ENCODE results near the gene SPTLC1.
"Not testable (repeated sequence)": the region's sequence is repeated elsewhere in the genome, so short reads cannot be mapped to it uniquely, and the experiment has no call there.

SPTLC1 gene

DNA sequence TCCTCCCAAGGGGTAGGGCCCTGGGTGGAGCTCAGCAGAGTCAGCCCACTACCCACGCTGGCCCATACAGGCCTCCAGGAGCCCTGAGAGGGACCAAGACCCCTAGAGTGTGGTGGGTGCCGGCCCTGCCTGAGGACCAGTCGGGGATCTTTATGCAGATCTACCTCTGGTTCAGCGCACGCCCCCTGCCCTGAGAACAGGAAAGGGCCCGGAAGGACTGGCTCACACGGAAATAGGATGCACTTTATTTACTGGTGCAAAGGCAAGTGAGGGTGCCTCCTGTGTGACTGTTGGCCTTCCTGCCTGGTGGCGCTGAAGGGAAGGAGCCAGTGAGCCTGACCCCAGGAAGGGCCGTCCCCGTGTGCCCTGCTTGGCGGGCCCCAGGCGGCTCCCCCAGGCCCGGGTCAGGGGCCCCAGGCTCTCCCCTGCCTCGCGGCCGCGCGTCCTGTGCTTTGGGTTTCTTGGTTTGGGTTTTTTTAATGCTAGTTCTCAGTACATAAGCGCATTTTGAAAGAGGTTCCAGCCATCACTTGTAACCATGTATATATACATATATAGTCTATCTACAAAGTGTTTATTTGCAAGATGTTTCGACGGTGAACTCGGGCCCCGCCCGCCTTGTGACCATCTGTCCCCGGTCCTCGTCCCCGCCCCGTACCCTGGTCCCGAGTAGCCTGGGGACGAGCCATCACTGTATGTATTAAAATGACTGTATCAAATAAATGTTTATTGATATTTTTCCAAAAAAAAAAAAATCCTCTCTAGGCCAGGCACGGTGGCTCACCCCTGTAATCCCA lies 88.8 kb downstream of the SPTLC1 start:
- no peak for DNase-seq

GRCh38 chr9:92021785-92022541 lies 93.2 kb downstream of the SPTLC1 start:
- DNase-seq: not testable (repeated sequence)

GRCh38 chr9:92019658-92020057 lies 95.6 kb downstream of the SPTLC1 start:
- DNase-seq: no peak

DNA sequence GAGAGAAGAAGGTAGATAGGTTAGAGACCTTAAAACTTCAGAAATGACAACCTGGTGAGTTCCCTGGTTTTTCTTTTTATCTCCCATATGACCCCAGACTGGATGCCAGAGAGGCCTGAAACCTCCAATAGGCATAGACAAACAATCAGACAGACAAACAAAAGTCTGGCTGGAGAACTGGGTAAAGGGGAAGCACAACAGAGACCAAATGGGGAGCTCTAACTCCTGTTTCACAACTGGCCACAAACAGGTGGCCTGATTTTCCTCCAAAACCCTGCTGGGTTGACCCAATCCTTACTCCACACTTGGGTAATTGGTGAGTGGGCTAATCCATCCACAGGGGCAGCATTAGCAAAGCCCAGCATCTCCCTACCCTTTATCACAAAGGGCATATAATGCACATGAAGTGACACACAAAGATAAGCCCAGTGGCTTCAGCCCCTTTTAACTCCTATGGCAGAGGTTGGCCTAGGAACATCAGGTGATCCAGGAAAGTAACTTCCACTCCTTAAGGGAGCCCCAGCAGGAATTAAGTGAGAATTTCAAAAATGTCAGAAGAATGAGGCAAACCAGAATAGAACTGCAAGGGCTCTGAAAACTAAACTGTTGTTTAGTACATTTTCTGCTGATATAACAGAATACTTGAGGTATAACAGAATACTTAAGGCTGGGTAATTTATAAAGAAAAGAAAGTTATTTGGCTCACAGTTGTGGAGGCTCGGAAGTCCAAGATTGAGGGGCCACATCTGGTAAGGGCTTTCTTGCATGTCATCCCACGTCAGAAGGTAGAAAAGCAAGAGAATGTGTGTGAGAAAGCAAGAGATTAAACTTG lies 104.3 kb downstream of the SPTLC1 start:
- no peak for DNase-seq

DNA sequence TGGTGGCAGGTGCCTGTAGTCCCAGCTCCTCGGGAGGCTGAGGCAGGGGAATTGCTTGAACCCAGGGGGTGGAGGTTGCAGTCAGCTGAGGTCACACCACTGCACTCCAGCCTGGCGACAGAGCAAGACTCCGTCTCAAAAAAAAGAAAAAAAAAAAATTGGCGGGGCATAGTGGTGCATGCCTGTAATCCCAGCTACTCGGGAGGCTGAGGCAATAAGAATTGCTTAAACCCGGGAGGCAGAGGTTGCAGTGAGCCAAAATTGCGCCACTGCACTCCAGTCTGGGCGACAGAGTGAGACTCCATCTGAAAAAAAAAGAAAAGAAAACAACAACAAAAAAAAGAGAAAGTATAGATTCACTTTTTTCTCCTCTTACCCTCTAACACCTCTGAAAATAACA lies 105.0 kb downstream of the SPTLC1 start:
- not testable (repeated sequence) for DNase-seq

GRCh38 chr9:92008041-92008440 lies 107.2 kb downstream of the SPTLC1 start:
- DNase-seq: no peak

GRCh38 chr9:92004045-92004392 lies 111.2 kb downstream of the SPTLC1 start:
- no peak for DNase-seq

DNA sequence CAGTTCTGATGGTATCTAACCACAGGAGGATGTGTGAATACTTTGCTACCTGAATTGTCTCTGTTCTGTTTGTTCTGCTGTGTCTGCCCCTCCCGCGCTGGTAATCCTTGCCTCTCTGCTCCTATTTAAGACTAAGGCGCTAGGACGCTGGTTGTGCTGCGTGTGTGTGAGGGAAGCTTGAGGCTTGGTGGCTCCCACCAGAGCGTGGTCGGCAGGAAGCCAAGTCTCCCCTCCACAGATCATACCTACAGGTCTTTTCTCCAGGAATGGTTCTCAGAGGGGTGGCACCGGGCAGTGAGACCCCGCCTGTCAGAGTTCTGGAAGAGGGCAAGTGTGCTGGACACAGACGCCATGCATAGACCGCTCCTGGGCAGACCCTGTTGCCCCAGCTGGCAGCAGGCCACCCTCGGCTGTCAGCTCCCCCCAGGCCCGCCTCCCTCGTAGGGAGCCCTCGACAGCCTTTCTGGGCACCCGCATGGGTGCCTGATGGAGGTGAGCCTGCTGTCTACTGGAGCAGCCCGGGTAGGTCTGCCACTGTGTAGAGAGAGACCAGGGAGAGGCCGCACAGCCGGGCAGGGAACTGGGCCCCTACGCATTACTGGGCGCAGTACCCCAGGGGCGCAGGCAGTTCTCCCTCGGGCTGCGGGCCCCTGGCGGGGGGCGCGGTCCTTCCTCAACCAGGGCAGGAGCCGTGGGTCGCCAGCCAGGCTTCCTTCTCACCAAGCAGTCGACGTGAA lies 111.7 kb downstream of the SPTLC1 start:
- no peak for DNase-seq

DNA sequence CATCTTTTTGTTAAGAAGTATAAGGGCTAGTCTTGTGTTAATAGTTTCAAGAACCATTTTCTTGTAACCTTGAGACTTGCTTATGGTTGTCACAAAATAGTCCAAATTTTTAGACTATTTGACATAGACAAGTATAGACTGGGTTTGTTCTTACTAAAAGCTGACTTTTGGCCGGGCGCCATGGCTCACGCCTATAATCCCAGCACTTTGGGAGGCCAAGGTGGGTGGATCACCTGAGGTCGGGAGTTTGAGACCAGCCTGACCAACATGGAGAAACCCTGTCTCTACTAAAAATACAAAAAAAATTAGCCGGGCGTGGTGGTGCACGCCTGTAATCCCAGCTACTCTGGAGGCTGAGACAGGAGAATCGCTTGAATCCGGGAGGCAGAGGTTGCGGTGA lies 113.3 kb downstream of the SPTLC1 start:
- DNase-seq: not testable (repeated sequence)

- no peak for DNase-seq
These were observed 114.0 kb downstream of the SPTLC1 start for GRCh38 chr9:92001244-92001643.

DNA sequence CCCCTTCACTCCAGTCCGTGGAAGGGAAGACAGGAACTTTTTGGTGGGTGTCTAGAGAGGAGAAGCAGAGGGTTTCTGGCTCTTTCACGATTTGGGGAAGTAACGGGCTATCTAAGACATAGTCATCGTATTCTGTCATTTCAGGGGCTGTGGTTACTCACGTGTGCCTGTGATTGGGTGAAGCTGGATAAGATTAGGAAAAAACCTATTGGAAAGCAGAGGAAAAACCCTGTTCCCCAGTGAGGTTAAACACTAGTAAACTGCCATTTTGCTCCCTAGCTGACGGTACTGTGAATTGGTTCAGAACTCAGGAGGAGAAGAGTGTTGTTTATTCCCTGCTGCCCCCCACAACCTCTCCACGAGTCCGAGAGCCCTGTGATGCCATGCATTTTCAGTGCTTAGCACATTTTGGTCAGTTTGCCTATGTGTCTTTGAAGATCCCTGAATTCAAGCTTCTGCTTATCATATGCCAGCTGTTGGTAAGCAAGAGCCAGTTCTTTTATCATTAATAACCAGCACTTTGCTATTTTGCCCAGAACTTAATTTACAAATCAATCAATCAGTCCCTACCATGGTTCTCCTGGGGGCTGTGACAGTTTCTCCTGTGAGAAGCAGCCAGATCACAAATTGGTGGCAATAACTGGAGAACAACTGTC lies 120.1 kb downstream of the SPTLC1 start:
- no peak for DNase-seq

GRCh38 chr9:91994422-91994821 lies 120.8 kb downstream of the SPTLC1 start:
- DNase-seq: peak; percentile 1 to 17

DNA sequence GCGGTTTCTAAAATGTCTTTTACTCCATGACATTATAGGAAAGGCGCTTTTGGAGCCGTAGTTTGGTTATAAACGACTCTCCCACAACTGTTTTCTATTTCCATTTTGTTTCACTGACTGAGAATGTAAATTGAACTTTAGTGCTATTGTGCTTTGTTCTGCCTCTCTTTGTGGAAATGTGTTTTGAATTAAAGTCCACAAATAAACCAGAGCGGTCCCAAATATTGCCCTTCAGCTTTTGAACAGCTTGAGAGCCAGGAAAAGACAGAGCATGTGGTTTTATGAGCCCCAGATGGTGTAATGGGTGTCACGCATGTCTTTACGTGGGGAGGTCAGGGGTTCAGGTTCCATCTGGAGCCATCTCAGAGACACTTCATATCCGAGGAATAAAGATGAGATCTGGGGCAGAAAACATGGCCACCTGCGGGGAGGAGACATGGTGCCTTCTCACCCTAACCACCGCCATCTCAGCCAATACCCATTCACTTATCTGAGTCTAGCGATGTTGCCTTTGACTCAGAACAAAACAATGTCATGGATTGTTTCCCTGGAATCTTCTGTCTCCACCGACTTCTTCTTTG lies 122.7 kb downstream of the SPTLC1 start:
- no peak for DNase-seq

GRCh38 chr9:91991721-91992341 lies 123.4 kb downstream of the SPTLC1 start:
- no peak for DNase-seq

- DNase-seq: no peak
These were observed 129.0 kb downstream of the SPTLC1 start for GRCh38 chr9:91986248-91986647.

DNA sequence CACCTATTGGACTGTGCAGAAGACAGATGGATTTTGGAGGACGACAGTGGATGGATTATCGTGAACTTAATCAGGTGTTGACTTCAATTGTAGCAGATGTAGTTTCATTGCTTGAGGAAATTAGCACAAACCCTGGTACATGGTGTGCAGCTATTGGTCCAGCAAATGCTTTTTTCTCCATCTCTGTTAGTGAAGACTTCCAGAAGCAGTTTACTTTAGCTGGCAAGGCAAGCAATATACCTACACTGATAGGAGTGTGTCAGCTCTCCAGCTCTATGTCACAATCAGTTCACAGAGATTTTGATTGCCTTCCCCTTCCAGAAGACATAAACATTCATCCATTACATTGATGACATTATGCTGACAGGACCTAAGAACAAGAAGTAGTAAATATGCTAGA lies 129.5 kb downstream of the SPTLC1 start:
- DNase-seq: no peak
